SK-N-DZ (cell line): ENCODE measurements around the gene ADCY7.

Experiments
- DNase-seq: peaks from one replicate; pipeline ENCODE4 v3.0.0-alpha.2; 2015; ENCODE audit warnings: low spot score

ADCY7 gene

DNA sequence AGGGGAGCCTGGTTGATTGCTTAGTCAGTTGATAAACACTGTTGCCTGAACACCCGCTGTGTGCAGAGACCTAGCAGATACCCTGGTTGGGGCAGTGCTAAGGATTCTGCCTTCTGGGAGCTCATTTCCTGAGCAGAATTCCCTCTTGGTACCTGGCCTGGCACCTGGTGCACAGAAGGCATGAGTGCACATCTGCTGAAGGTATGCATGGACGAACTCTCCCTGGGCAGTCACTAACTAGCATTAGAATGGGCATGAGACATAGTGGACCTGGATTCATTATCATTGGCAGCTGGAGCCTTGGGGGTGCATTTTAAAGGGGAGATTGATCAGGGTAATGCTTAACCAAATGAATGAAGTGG lies 13.1 kb downstream of the ADCY7 start:
- no peak for DNase-seq

GRCh38 chr16:50280932-50281331 lies 14.6 kb downstream of the ADCY7 start:
- no peak for DNase-seq

GRCh38 chr16:50281391-50282009 lies 15.1 kb downstream of the ADCY7 start:
- no peak for DNase-seq

- DNase-seq: no peak
These were observed 15.7 kb downstream of the ADCY7 start for GRCh38 chr16:50282010-50282538.

DNA sequence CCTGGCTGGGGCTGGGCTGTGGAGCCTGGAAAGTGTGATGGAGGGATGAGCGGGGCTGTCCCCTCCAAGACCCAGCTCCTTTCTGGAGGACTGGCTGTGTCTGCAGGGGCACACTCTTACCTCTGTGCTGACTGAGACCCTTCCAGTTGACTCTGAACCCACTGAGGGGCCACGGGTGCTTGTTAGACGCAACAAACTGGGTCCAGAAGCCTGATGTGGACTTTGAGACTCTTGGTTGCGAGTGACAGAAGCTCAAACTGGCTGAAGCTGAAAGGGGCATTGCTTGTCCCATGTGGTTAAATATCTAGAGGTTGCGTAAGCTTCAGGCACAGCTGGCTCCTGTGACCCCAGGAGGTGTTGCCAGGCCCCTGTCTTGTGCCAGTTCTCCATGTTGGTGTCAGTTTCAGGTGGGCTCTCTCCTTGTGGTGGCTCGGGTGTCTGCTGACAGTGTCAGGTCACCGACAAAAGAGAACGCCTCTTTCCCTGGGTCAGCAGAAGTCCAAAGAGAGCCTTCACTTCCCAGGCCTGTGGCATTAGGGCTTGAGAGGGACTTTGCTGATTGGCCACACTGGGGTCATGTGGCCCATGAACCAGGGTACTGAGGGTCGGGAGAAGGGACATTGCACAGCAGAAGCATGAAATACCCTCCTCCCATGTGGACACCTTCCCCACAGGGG lies 16.7 kb downstream of the ADCY7 start:
- no peak for DNase-seq

- DNase-seq: peak; percentile 53
These were observed 18.0 kb downstream of the ADCY7 start for GRCh38 chr16:50284131-50284911.

DNA sequence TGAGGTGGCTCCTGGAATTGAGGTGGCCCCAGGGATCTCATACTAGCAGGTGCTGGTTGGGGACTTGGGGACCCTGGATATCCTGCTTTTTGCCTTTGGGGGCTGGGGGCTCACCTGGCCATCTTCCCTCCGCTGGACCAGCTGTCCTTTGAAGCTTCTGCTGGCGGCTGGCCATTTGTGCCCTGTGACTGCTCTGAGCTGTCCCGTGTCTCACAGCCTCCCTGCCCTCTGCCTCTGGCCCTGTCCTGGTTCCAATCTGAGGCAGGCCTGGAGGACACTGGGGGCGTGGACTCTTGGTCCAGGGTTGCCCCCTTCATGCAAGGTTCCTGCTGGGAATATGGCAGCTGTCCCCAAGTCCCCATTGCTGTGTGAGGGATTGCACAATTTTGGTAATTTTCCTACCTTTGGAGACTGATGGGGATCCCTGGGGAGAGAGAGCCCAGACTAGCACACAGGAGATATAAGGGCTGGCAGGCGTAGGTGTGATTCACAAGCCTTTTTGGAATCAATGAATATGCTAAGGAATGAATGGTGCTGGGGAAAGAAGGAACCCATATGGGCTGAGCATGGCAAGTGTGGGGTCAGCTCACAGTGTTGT lies 19.2 kb downstream of the ADCY7 start:
- DNase-seq: no peak

GRCh38 chr16:50286681-50287080 lies 20.3 kb downstream of the ADCY7 start:
- DNase-seq: no peak

GRCh38 chr16:50288026-50288425 lies 21.7 kb downstream of the ADCY7 start:
- no peak for DNase-seq

GRCh38 chr16:50288920-50289319 lies 22.6 kb downstream of the ADCY7 start:
- no peak for DNase-seq

DNA sequence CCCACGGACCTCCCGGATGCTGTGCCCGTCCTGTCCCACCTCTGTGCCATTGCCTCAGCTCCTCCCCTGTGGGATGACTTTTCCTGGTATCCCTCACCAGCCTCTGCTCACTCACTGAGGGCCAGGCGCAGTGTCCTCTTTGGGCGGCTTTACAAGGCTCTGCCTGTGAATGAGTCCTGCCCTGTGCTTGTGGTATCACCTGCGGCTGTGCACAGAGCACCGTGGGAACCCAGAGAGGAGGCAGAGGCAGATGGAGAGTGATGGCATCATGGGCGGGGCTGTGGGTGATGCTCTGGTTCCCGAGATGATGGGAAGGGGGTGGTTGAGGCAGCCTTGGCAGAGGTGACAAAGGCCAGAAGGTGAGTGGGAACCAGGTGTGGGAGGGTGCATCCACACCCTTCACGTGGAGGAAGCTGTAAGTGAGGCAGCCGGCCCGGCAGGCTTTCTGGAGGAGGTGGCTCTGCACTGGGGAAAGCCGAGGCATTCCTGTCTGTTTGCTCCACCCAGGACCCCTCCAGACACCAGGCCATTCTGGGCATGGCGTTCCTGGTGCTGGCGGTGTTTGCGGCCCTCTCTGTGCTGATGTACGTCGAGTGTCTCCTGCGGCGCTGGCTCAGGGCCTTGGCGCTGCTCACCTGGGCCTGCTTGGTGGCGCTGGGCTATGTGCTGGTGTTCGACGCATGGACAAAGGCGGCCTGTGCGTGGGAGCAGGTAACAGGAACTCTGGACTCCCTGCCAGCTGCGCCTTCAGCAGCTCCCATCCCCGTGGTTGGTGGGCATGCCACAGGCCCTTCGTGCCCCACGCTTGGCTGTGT lies 23.8 kb downstream of the ADCY7 start:
- DNase-seq: no peak

- DNase-seq: no peak
These were observed 24.5 kb downstream of the ADCY7 start for GRCh38 chr16:50290856-50291255.

GRCh38 chr16:50291719-50292565 lies 25.6 kb downstream of the ADCY7 start:
- DNase-seq: no peak

GRCh38 chr16:50292566-50292948 lies 26.2 kb downstream of the ADCY7 start:
- DNase-seq: no peak

DNA sequence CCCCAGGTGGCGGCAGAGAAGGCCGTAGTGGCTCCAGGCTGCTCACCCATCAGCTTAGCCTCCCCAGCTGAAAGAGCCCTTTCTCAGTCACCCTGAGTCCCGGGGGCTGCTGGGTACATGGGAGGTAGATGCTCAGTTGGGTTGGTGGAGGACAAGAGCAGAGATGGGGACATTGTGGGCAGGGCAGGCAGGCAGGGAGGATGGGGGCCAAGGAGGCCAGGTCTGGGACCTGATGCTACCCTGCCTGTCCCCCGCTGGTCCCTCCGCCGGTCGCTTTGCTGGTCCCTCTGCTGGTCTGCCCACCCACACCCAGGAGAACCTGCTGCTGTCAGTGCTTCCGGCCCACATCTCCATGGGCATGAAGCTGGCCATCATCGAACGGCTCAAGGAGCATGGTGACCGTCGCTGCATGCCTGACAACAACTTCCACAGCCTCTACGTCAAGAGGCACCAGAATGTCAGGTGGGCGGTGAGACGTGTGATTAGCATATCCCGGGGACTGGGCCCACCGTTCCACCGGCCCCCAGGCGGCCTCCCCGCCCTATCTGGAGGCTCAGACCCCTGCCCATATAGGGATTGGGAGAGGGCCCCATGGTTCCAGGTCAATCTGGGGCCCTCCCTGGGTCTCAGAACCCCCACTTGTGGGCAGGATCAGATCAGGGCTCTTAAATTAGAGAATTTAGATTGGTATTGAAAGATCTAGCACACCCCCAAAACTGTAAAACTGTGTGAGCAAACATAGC lies 26.9 kb downstream of the ADCY7 start:
- no peak for DNase-seq

DNA sequence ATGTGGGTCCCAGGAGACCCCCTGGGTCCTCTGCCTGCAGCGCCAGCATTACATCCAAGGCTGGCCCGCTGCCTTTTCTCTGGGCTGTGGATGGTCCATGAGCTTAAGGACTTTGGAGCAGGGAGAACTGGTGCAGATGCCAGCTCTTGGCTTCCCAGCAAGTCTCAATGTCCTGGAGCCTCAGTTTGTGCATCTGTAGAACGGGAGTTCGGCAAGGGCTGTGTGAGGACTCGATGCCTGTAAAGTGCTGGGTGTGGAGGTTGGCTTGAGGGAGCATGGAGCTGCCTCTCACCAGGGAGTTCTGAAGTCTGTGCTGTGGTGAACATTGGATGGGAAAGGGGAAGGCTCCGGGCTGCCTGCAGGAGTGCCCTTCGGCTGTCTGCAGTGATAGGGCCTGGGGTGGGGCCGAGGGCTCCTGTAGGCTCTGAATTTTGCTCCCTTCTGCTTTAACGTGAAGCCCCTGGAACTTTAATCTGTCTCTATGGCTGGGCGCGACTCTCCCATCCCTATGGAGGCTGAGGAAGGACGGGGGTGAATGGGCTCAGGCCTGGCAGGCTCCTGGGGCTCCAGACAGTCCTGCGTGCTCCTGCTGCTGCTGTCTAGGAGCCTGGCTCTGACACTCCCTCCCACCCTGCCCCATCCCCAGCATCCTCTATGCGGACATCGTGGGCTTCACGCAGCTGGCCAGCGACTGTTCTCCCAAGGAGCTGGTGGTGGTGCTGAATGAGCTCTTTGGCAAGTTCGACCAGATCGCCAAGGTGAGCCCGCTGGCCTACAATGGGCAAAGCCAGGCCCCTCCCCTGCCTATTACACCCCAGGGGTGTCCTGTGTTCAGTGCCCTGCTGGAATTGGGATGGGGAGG lies 27.9 kb downstream of the ADCY7 start:
- no peak for DNase-seq

DNA sequence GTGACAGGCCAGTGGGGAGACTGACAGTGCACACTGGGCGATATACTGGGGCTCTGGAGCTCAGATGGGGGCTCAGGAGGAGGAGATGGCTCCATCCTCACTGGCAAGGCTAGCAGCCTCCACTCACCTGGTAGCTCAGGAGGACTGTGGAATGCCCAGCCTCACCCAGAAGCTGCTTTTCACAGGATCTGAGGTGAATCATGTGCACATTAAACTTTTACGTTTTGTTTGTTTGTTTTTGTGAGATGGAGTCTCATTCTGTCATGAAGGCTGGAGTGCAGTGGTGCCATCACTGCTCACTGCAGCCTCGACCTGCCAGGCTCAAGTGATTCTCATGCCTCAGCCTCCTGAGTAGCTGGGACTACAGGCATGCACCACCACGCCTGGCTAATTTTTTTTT lies 28.6 kb downstream of the ADCY7 start:
- DNase-seq: no peak

DNA sequence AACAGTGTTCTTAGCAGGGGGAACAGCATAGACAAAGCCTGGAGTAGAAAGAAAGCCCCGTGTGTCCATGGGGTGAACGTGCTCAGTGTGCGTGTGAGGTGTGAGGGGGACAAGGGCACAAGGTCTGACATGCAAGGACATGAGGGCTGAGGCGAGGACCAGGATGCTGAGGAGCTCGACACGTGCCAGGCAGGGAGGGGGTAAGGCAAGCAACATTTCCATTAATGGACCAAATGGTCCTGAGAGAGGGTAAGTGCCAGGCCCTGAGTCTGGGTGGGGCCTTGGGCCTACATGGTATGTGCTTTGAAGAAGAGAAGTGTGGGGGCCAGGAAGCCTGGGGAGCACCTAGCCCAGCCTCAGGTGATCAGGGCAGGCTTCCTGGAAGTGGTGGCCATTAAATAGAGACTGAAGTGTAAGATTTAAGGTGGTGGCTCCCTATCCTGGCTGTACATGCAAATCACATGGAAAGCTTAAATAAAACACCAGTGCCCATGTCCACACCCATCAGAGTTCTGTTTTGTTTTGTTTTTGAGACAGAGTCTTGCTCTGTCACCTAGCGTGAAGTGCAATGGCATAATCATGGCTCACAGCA lies 29.3 kb downstream of the ADCY7 start:
- no peak for DNase-seq
